Smooth muscle cell (in vitro differentiated cells): ENCODE data around the gene PCDH9. TPM values are rescaled to one million over a fixed set of nuclear protein-coding genes. Genes with fewer than 3 reads are reported as not detected.

ENCODE experiments used
- DNase-seq: peaks from one replicate; lab custom pipeline; 2025; ENCODE audit not compliant: unreplicated experiment; lab: John Stamatoyannopoulos, UW
- H2AFZ ChIP-seq: fragments of 200-600 bp; sonication (generic); 2 replicates; pipeline ENCODE4 v1.6.0; 2016; ENCODE audit warnings: antibody characterized with exemption, low read depth, mild to moderate bottlenecking
- H3F3A ChIP-seq: fragments of 200-600 bp; sonication (generic); 2 replicates; pipeline ENCODE4 v1.6.0; 2017; ENCODE audit warnings: antibody characterized with exemption, low read depth
- H3K27ac ChIP-seq: fragments of 200-600 bp; sonication (generic); 2 replicates; pipeline ENCODE4 v1.5.1; 2016; ENCODE audit warnings: low read depth, mild to moderate bottlenecking
- H3K27me3 ChIP-seq: fragments of 200-600 bp; sonication (generic); 2 replicates; pipeline ENCODE4 v1.6.1; 2016; ENCODE audit warnings: low read depth, mild to moderate bottlenecking
- H3K36me3 ChIP-seq: fragments of 200-600 bp; sonication (generic); 2 replicates; pipeline ENCODE4 v1.5.1; 2016; ENCODE audit warnings: low read depth
- H3K4me1 ChIP-seq: fragments of 200-600 bp; sonication (generic); 2 replicates; pipeline ENCODE4 v1.5.1; 2016; ENCODE audit warnings: low read depth
- H3K4me2 ChIP-seq: fragments of 200-600 bp; sonication (generic); 2 replicates; pipeline ENCODE4 v1.6.0; 2016; ENCODE audit warnings: mild to moderate bottlenecking
- H3K4me3 ChIP-seq: fragments of 200-600 bp; sonication (generic); 2 replicates; pipeline ENCODE4 v1.5.1; 2016; ENCODE audit warnings: mild to moderate bottlenecking
- H3K79me2 ChIP-seq: fragments of 200-600 bp; sonication (generic); 2 replicates; pipeline ENCODE4 v1.6.0; 2016; ENCODE audit warnings: low read depth, mild to moderate bottlenecking
- H3K9ac ChIP-seq: fragments of 200-600 bp; sonication (generic); 2 replicates; pipeline ENCODE4 v1.6.0; 2016; ENCODE audit warnings: low read depth
- H3K9me3 ChIP-seq: fragments of 200-600 bp; sonication (generic); replicated peaks from 2 replicates; pipeline ENCODE4 v1.5.1; 2016; ENCODE audit warnings: low read depth
- H4K20me1 ChIP-seq: fragments of 200-600 bp; sonication (generic); 2 replicates; pipeline ENCODE4 v1.6.0; 2016; ENCODE audit warnings: low read depth
- CTCF ChIP-seq: fragments of 200-600 bp; sonication (generic); IDR thresholded peaks from 2 replicates; pipeline ENCODE4 v1.5.1; 2017; ENCODE audit warnings: borderline replicate concordance, mild to moderate bottlenecking, antibody characterized with exemption; ENCODE audit not compliant: insufficient read depth, poor library complexity, severe bottlenecking
- WGBS: methylation state at CpG from one replicate; pipeline ENCODE4 v1.1.7; 2016; ENCODE audit warnings: low lambda C conversion rate; 5-methylcytosine and 5-hydroxymethylcytosine counted together
- polyA plus RNA-seq: library from polyadenylated mRNA; unstranded; fragments of >200 nt; fragmentation: Nextera tagmentation; extraction: Ambion mirVana; gene quantifications from 2 replicates; pipeline ENCODE4 v1.2.1, GENCODE V29; 2016
- total RNA-seq: library from RNA; depleted of rRNA; stranded (reverse); fragments of >200 nt; gene quantifications from 2 replicates; pipeline ENCODE4 v1.2.3, GENCODE V29; 2014

The PCDH9 gene
- total and polyA plus RNA-seq, 2 experiments from 2014 or later: 0.65 to 1.9 TPM

GRCh38 chr13:66644855-66645460, 585.2 kb downstream of the PCDH9 start:
- H3K27me3 ChIP-seq: no peaks in the 10 kb centered on the region
- no peak overlapping the region for H3K9ac ChIP-seq
- H3K36me3 ChIP-seq: no peaks in the 10 kb centered on the region
- no peaks in the 10 kb centered on the region for H3K4me1 ChIP-seq
- H2AFZ ChIP-seq: peak overlapping the region; percentile 46
- 83% methylated on average over 3 of the region's 3 CpGs for WGBS
- H3K27ac ChIP-seq: no peak overlapping the region
- no peaks in the 10 kb centered on the region for H3K9me3 ChIP-seq
- H3K4me3 ChIP-seq: no peak overlapping the region
- H3K4me2 ChIP-seq: no peak overlapping the region
- DNase-seq: no peak
- no peak for TF ChIP-seq CTCF
- no peaks in the 10 kb centered on the region for H3F3A ChIP-seq
- no peaks in the 10 kb centered on the region for H4K20me1 ChIP-seq
- no peaks in the 10 kb centered on the region for H3K79me2 ChIP-seq

DNA sequence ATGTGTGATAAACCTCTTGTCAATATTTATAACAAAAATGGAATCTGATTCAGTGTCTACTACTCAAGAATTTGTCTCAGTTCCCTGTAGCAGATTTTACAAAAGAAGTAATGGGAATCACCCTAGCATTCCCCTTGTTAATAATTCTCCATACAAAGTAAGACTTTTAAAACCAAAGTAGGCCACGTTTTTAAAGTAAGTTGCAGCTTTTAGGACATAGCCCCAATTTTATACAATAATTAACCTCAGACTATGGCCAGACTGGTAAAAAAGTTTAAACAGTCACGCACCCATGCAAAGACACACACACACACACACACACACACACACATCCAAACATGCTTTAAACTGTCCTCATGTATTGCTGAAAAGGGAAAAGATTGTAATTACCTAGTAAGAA, 589.9 kb downstream of the PCDH9 start:
- no peak for TF ChIP-seq CTCF
- Histone ChIP-seq H3K36me3 (no peaks in the 10 kb centered on the region), H3F3A (no peaks in the 10 kb centered on the region), H3K4me1 (no peaks in the 10 kb centered on the region), H3K9me3 (no peaks in the 10 kb centered on the region), H3K4me3 (no peak overlapping the region), H2AFZ (no peak overlapping the region), H3K4me2 (no peak overlapping the region), H3K79me2 (no peaks in the 10 kb centered on the region), H3K27ac (no peak overlapping the region), H3K27me3 (no peaks in the 10 kb centered on the region), H4K20me1 (no peaks in the 10 kb centered on the region), H3K9ac (no peak overlapping the region)
- DNase-seq: no peak
- WGBS: 80% methylated on average over 2 of the region's 2 CpGs

GRCh38 chr13:66639044-66639443, 591.1 kb downstream of the PCDH9 start:
- H3K4me3 ChIP-seq: no peak overlapping the region

More at GRCh38 chr13:66639044-66639443, 591.1 kb downstream of the PCDH9 start:
- Histone ChIP-seq H2AFZ (peak overlapping the region; percentile 51), H3K27me3 (no peaks in the 10 kb centered on the region), H3K4me2 (no peak overlapping the region), H3F3A (no peaks in the 10 kb centered on the region), H3K4me1 (no peaks in the 10 kb centered on the region), H4K20me1 (no peaks in the 10 kb centered on the region), H3K79me2 (no peaks in the 10 kb centered on the region), H3K9ac (no peak overlapping the region), H3K9me3 (no peaks in the 10 kb centered on the region), H3K27ac (no peak overlapping the region), H3K36me3 (no peaks in the 10 kb centered on the region)
- TF ChIP-seq CTCF: no peak
- DNase-seq: no peak
- 75% methylated on average over 1 of the region's 1 CpG for WGBS
